Subcutaneous adipose tissue (tissue), 4 donors: ENCODE data around the gene BBOX1. TPM values are rescaled to one million over a fixed set of nuclear protein-coding genes. Genes with fewer than 3 reads are reported as not detected.

ENCODE experiments used
- CTCF ChIP-seq: fragments of 450-650 bp; IDR thresholded peaks from one replicate; pipeline ENCODE4 v1.5.1; 2016; ENCODE audit warnings: low read depth, mild to moderate bottlenecking, control low read depth, antibody characterized with exemption, moderate library complexity
- total RNA-seq, 4 donors: library from RNA; depleted of rRNA; stranded (reverse); fragments of >200 nt; gene quantifications; one replicate each; pipeline ENCODE4 v1.1.0, GENCODE V29; 2016

Gene BBOX1
- total RNA-seq, 4 donors from 2014 or later = not detected

- no peak for TF ChIP-seq CTCF
Measured at GRCh38 chr11:27087432-27087831, 46.8 kb downstream of the BBOX1 start.

GRCh38 chr11:27088353-27088752 is 47.7 kb downstream of the BBOX1 start:
- no peak for TF ChIP-seq CTCF

GRCh38 chr11:27089746-27090145 is 49.1 kb downstream of the BBOX1 start:
- TF ChIP-seq CTCF = no peak

DNA sequence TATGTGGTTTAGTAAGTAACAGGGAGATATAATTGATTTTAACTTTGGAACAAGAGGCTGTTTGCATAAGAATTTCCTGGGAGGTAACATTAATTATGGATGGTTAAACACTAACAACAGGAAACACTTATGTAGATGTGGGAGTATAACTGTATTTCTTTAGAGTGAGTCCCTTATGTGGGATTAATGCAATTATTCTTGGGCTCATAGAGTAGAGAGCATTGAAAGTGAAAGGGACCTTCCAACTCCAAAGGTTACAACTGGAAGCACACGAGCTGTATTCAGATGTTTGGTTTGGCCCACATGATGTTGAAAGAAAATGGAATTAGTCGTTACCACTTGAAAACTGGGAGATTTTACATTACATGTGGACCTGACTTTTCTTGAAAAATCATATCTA is 53.5 kb downstream of the BBOX1 start:
- TF ChIP-seq CTCF = no peak

DNA sequence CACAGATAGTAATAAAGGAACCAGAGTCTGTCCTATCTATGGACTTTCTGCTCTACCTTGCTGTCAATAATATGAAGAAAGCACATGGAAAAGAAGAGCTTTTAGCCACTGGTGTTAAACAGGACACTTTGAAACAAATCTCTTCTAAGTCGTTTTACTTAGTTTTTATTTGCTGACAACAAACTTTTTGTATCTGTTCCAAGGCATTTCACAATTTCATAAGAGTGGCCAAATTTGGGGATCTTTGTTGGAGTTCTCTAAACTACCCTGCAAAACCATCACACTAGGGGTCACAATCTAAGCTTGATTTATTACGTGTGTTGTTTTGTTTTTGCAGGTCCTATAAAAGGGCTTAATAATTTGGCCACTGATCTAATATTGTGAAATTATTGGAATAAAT is 54.4 kb downstream of the BBOX1 start:
- no peak for TF ChIP-seq CTCF

- no peak for TF ChIP-seq CTCF
Measured at GRCh38 chr11:27095887-27096286, 55.3 kb downstream of the BBOX1 start.

- TF ChIP-seq CTCF = no peak
Measured at GRCh38 chr11:27097551-27097950, 56.9 kb downstream of the BBOX1 start.
